Heart left ventricle (tissue), 16 donors: ENCODE measurements around the gene PMF1. TPM values are rescaled to one million over a fixed set of nuclear protein-coding genes. Genes with fewer than 3 reads are reported as not detected.
"Not testable (repeated sequence)": the region's sequence is repeated elsewhere in the genome, so short reads cannot be mapped to it uniquely, and the experiment has no call there.

Experiments used
- ATAC-seq, 4 donors: fragments of 200-7000 bp; cut with Tn5 transposase; one replicate each; pipeline ENCODE4 v1.9.1; 2020 to 2022; ENCODE audit warnings: moderate library complexity in 4 of 4, mild to moderate bottlenecking in 3 of 4, moderate number of reproducible peaks in 1 of 4
- DNase-seq, 5 donors: peaks; one replicate each; pipeline ENCODE4 v3.0.0-alpha.2; 2020
- H3K27ac ChIP-seq, 12 donors: fragments of 200-600 bp; sonication (generic) in 4 of 12; one replicate each; pipeline versions ENCODE4 v1.5.0 to v1.8.0; 2016 to 2022; ENCODE audit warnings: mild to moderate bottlenecking in 2 of 12
- H3K27me3 ChIP-seq, 9 donors: fragments of 200-600 bp; sonication (generic) in 2 of 9; one replicate each; pipeline versions ENCODE4 v1.5.1 to v1.8.0; 2016 to 2022; ENCODE audit warnings: mild to moderate bottlenecking in 3 of 9
- H3K36me3 ChIP-seq, 9 donors: fragments of 200-600 bp; sonication (generic) in 2 of 9; one replicate each; pipeline versions ENCODE4 v1.5.0 to v1.8.0; 2018 to 2022; ENCODE audit warnings: mild to moderate bottlenecking in 2 of 9
- H3K4me1 ChIP-seq, 12 donors: fragments of 200-600 bp; sonication (generic) in 4 of 12; one replicate each; pipeline versions ENCODE4 v1.5.0 to v1.8.0; 2016 to 2022; ENCODE audit warnings: mild to moderate bottlenecking in 3 of 12
- H3K4me3 ChIP-seq, 12 donors: fragments of 200-600 bp; sonication (generic) in 4 of 12; one replicate each; pipeline versions ENCODE4 v1.5.0 to v1.8.0; 2017 to 2022; ENCODE audit warnings: mild to moderate bottlenecking in 9 of 12, moderate library complexity in 4 of 12
- H3K9me3 ChIP-seq, 12 donors: fragments of 200-600 bp; sonication (generic) in 4 of 12; one replicate each; pipeline versions ENCODE4 v1.5.0 to v1.8.0; 2016 to 2022; ENCODE audit warnings: mild to moderate bottlenecking in 1 of 12
- POLR2A ChIP-seq, 2 donors: fragments of 450-650 bp; IDR thresholded peaks; one replicate each; pipeline ENCODE4 v1.6.1; 2017; ENCODE audit warnings: antibody characterized with exemption in 2 of 2, mild to moderate bottlenecking in 2 of 2, moderate library complexity in 2 of 2
- WGBS, 4 donors: extraction: QIAGEN DNeasy Blood & Tissue Kit in 2 of 4; methylation state at CpG; one replicate each; pipeline versions ENCODE4 v1.1.5 to v1.1.7; 2013 to 2018; 5-methylcytosine and 5-hydroxymethylcytosine counted together
- intact Hi-C, 10 donors: fragments of 100-400 bp; cut with DNase I; formaldehyde crosslinking; loops; one replicate each; pipeline versions ENCODE4 v1.11.1 to v1.14.2; 2022
- polyA plus RNA-seq, 2 donors: library from polyadenylated mRNA; stranded (reverse); fragments of 200-250 nt; gene quantifications; one replicate each; pipeline ENCODE4 v1.2.3, GENCODE V29; 2013
- total RNA-seq, 9 donors: library from RNA; depleted of rRNA in 2 of 9; stranded (reverse); fragments of >200 nt in 2 of 9; fragmentation: NEBNext Ultra II Directional in 3 of 9; extraction: Animal tissue kit (Norgen Biotek cat#: 25700) in 3 of 9; gene quantifications; one replicate each; pipeline versions ENCODE4 v1.1.0 to v1.2.4, GENCODE V29; 2016 to 2023
- TF ChIP-seq, protein P1 (sequence below), 12 donors: fragments of 200-600 bp; sonication (generic) in 4 of 12; IDR thresholded peaks; one replicate each; pipeline versions ENCODE4 v1.5.0 to v1.8.0; 2018 to 2022; ENCODE audit warnings: antibody characterized with exemption in 12 of 12, mild to moderate bottlenecking in 5 of 12
- donor health status: ischemic (EF 13 %, LVEDD 7.1; RV severe dilation, severe dysfunction).
- donor health status: healthy with polysubstance abuse.
- donor health status: DM: no; HTN: yes; CAD: no.
- donor health status: DM: no; HTN: no; CAD: no.
- donor health status: ischemic (EF 25% LVEDD 6.9; RV normal size, moderate dysfunction).
- donor health status: ischemic (EF 25% LVEDD 5.7; RV mildly dilated, moderate dysfunction).
- donor health status: healthy.
- donor health status: DM: yes; HTN: yes; CAD: no.
- donor health status: ischemic (EF 35%, LVEDD 5.7; RV mildly dilated, moderate dysfunction).
- donor health status: nonischemic (EF 11% LVEDD 7.7; RV severe dilation, severe dysfunction).
- donor health status: DM: yes; HTN: yes; CAD: no.
- donor health status: PGD.
- donor health status: ischemic (EF 29% LVEDD 5.4; RV normal size, mild dysfunction).
- donor health status: nonischemic (EF 23%, LVEDD 6.1; RV moderate dilation, normal function).

Gene PMF1
- total and polyA plus RNA-seq, 11 donors = 57.8 to 122 (median 68.2) TPM

GRCh38 chr1:156177919-156178654 lies 34.7 kb upstream of the PMF1 start:
- WGBS, 4 donors = 65 to 82% (median 78%) methylated on average over 7 of the region's 7 CpGs
- H3K27me3 ChIP-seq = peaks cover 0 to 13% (median 0%) of the 10 kb centered on the region in 9 donors
- no peak overlapping the region for H3K4me3 ChIP-seq
- peaks cover 0 to 25% (median 0%) of the 10 kb centered on the region in 9 donors for H3K36me3 ChIP-seq
- no peak overlapping the region for H3K27ac ChIP-seq
- H3K9me3 ChIP-seq = no peaks in the 10 kb centered on the region
- no peaks in the 10 kb centered on the region for H3K4me1 ChIP-seq
- no peak for TF ChIP-seq POLR2A (IDR thresholded peaks at IDR 0.05)
- TF ChIP-seq, protein P1, sequence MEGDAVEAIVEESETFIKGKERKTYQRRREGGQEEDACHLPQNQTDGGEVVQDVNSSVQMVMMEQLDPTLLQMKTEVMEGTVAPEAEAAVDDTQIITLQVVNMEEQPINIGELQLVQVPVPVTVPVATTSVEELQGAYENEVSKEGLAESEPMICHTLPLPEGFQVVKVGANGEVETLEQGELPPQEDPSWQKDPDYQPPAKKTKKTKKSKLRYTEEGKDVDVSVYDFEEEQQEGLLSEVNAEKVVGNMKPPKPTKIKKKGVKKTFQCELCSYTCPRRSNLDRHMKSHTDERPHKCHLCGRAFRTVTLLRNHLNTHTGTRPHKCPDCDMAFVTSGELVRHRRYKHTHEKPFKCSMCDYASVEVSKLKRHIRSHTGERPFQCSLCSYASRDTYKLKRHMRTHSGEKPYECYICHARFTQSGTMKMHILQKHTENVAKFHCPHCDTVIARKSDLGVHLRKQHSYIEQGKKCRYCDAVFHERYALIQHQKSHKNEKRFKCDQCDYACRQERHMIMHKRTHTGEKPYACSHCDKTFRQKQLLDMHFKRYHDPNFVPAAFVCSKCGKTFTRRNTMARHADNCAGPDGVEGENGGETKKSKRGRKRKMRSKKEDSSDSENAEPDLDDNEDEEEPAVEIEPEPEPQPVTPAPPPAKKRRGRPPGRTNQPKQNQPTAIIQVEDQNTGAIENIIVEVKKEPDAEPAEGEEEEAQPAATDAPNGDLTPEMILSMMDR (IDR thresholded peaks at IDR 0.05) = no peak
- no peak for ATAC-seq
- DNase-seq = no peak
- intact Hi-C loops = no loop called here

DNA sequence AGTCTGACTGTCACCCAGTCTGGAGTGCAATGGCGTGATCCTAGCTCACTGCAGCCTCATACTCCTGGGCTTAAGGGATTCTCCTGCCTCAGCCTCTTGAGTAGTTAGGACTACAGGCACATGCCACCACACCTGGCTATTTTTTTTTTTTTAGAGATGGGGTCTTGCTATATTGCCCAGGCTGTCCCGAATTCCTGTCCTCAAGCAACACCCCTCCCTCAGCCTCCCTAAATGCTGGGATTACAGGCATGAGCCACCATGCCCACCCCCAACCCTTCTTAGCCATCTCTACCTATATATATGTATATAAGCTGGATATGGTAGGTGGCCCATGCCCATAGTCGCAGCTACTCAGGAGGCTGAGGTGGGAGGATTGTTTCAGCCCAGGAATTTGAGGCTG lies 32.3 kb upstream of the PMF1 start:
- DNase-seq (no peak), ATAC-seq (no peak)
- H3K27me3 ChIP-seq = peaks cover 0 to 13% (median 0%) of the 10 kb centered on the region in 9 donors
- H3K4me3 ChIP-seq = no peak overlapping the region
- TF ChIP-seq, protein P1 (IDR thresholded peaks at IDR 0.05) = no peak
- TF ChIP-seq POLR2A (IDR thresholded peaks at IDR 0.05) = no peak
- peaks cover 0 to 10% (median 0%) of the 10 kb centered on the region in 9 donors for H3K36me3 ChIP-seq
- no peak overlapping the region for H3K27ac ChIP-seq
- WGBS, 4 donors = 88 to 97% (median 94%) methylated on average over 3 of the region's 3 CpGs
- intact Hi-C loops = no loop called here
- no peaks in the 10 kb centered on the region for H3K9me3 ChIP-seq
- no peaks in the 10 kb centered on the region for H3K4me1 ChIP-seq

GRCh38 chr1:156181391-156181924 lies 31.3 kb upstream of the PMF1 start:
- ATAC-seq, H3K4me3 ChIP-seq, H3K27ac ChIP-seq, H3K9me3 ChIP-seq, DNase-seq, intact Hi-C loops, H3K4me1 ChIP-seq, H3K36me3 ChIP-seq: not testable (repeated sequence)
- 30 to 55% (median 35%) methylated on average over 4 to 8 of the region's 8 CpGs for WGBS, 4 donors
- H3K27me3 ChIP-seq = peaks cover 0 to 13% (median 0%) of the 10 kb centered on the region in 9 donors

DNA sequence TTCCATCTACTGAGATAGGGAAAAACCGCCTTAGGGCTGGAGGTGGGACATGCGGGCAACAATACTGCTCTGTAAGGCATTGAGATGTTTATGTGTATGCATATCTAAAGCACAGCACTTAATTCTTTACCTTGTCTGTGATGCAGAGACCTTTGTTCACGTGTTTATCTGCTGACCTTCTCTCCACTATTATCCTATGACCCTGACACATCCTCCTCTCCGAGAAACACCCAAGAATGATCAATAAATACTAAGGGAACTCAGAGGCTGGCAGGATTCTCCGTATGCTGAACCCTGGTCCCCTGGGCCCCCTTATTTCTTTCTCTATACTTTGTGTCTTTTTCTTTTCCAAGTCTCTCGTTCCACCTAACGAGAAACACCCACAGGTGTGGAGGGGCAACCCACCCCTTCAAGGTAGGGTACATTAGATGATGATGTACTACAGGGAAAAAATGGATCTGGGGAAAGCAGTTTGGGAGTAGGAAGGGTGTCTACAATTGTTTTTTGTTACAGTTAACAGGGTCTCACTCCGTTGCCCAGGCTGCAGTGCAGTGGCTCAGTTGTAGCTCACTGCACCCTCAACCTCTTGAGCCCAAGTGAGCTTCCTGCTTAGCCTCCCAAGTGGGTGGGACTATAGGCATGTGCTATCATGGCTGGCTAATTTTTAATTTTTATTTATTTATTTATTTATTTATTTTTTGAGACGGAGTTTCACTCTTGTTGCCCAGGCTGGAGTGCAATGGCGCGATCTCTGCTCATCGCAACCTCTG lies 30.6 kb upstream of the PMF1 start:
- ATAC-seq, intact Hi-C loops, H3K27ac ChIP-seq, H3K36me3 ChIP-seq, H3K4me3 ChIP-seq, H3K9me3 ChIP-seq, DNase-seq, H3K4me1 ChIP-seq: not testable (repeated sequence)
- WGBS, 4 donors = 74 to 77% (median 75%) methylated on average over 12 of the region's 12 CpGs
- H3K27me3 ChIP-seq = peaks cover 0 to 13% (median 0%) of the 10 kb centered on the region in 9 donors

DNA sequence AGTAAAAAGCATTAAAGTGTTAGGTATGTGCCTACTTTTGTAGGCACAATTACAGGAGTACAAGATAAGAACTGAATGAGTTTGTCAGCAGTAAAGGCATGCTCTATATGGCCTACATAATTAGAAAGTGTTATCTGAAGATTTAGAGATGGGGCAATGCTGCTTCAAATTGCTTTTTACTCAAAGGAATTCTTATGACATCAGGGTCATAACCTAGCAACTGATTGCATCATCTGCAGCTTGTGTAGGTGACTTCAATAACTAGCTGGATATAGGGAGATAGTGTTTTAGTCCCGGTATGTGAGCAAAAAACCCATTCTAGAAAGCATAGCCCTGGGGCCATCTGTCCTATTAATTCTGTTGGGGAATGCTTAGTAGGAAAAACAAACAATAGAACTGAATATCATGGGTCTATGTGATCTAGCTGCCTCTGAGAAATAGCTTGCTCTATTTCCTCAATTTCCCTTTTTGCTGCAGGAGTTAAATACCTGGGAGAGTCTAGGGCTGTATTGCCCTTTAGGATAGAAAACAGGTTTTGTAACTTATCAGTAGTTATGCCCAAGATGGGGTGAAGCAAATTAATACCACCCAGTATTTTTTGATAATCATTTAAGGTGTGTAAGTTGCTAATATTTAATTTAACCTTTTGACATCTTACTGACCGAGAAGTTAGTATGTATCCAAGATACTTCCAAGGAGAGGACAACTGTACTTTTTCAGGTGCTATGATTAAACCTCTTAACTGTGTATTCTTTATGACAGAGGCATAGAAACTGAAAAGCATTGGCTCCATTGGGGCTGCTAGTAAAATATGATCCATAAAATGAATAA lies 26.2 kb upstream of the PMF1 start:
- H3K9me3 ChIP-seq, ATAC-seq, H3K4me3 ChIP-seq, H3K27ac ChIP-seq, DNase-seq, H3K4me1 ChIP-seq, H3K27me3 ChIP-seq, intact Hi-C loops, H3K36me3 ChIP-seq: not testable (repeated sequence)
- 84 to 94% (median 89%) methylated on average over 2 of the region's 2 CpGs for WGBS, 4 donors

DNA sequence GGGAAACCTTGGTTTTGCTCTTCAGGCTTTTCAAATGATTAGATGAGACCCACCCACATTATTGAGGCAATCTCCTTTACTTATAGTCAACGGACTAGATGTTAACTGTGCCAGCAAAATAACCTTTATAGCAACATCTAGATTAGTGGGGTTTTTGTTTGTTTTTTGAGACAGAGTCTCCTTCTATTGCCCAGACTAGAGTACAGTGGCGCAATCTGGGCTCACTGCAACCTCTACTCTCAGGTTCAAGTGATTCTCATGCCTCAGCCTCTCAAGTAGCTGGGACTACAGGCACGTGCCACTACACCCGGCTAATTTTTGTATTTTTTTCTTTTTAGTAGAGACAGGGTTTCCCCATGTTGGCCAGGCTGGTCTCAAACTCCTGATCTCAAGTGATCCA lies 22.5 kb upstream of the PMF1 start:
- 81 to 84% (median 82%) methylated on average over 4 of the region's 4 CpGs for WGBS, 4 donors
- ATAC-seq, H3K27ac ChIP-seq, DNase-seq, H3K4me3 ChIP-seq, H3K27me3 ChIP-seq, H3K9me3 ChIP-seq, H3K36me3 ChIP-seq: not testable (repeated sequence)
- intact Hi-C loops = loop anchor here in 1 of 10 donors (5.0 kb wide), 1 partner anchor 43 kb away; no protein-coding TSS in a partner anchor
- peaks cover 0 to 18% (median 9%) of the 10 kb centered on the region in 12 donors for H3K4me1 ChIP-seq
